Spleen (tissue), 7 donors: ENCODE measurements around the gene TMEM267.

Experiments
- CTCF ChIP-seq, 11 experiments: fragments of 200-600 bp in 7 of 11; fragments of 450-650 bp in 4 of 11; sonication (generic) in 4 of 11; IDR thresholded peaks in 8 of 11; conservative IDR thresholded peaks in 3 of 11; 1 replicate in 7 of 11; 2 replicates in 4 of 11; pipeline versions ENCODE4 v1.4.0 to v1.8.0; 2016 to 2021; ENCODE audit warnings: antibody characterized with exemption in 11 of 11, inconsistent platforms in 4 of 11, mild to moderate bottlenecking in 1 of 11
- POLR2A ChIP-seq, 3 donors: fragments of 450-650 bp; IDR thresholded peaks; one replicate each; pipeline ENCODE4 v1.5.1; 2017; ENCODE audit warnings: antibody characterized with exemption in 3 of 3, mild to moderate bottlenecking in 1 of 3
- donor health status: DM: no; HTN: no; CAD: no; lungs with moderate emphysema.
- donor health status: DM: no; HTN: no; CAD: no.
- donor health status: DM: no; HTN: no; CAD: no.

- TF ChIP-seq CTCF (IDR thresholded peaks at IDR 0.05 in 8 of 11, conservative IDR thresholded peaks at IDR 0.05 in 3 of 11) (no peak), POLR2A (IDR thresholded peaks at IDR 0.05) (no peak)
Observed at GRCh38 chr5:43418561-43418960, 65.1 kb downstream of the TMEM267 start.
